CD14-positive monocyte (primary cell): ENCODE data around the gene HERPUD1. TPM values are rescaled to one million over a fixed set of nuclear protein-coding genes. Genes with fewer than 3 reads are reported as not detected.

Source experiments
- DNase-seq, 3 donors: peaks; one replicate each; pipeline ENCODE4 v3.0.0-alpha.2; 2011 to 2022
- H2AFZ ChIP-seq: 2 replicates; pipeline ENCODE4 v1.6.0; 2012; ENCODE audit warnings: mild to moderate bottlenecking, low read depth, low read length, inconsistent platforms; ENCODE audit not compliant: insufficient read depth, poor library complexity, severe bottlenecking
- H3K27ac ChIP-seq, 2 donors: 1 replicate in 1 of 2; 2 replicates in 1 of 2; pipeline ENCODE4 v1.5.1; 2012 to 2013; ENCODE audit warnings: low read length in 2 of 2, control low read depth in 1 of 2, inconsistent platforms in 1 of 2, low read depth in 1 of 2, mild to moderate bottlenecking in 1 of 2
- H3K27me3 ChIP-seq, 2 donors: one replicate each; pipeline versions ENCODE4 v1.6.0 to v1.6.1; 2011 to 2013; ENCODE audit warnings: low read length in 2 of 2; ENCODE audit not compliant: control insufficient read depth in 2 of 2, insufficient read depth in 2 of 2
- H3K36me3 ChIP-seq, 2 donors: replicated peaks in 1 of 2; 1 replicate in 1 of 2; 2 replicates in 1 of 2; pipeline versions ENCODE4 v1.5.1 to v1.6.1; 2012 to 2013; ENCODE audit warnings: low read length in 2 of 2, control low read depth in 1 of 2, inconsistent platforms in 1 of 2, mild to moderate bottlenecking in 1 of 2; ENCODE audit not compliant: insufficient read depth in 2 of 2, control insufficient read depth in 1 of 2
- H3K4me1 ChIP-seq, 2 donors: 1 replicate in 1 of 2; 2 replicates in 1 of 2; pipeline versions ENCODE4 v1.5.1 to v1.6.1; 2012 to 2013; ENCODE audit warnings: low read length in 2 of 2, control low read depth in 1 of 2, inconsistent platforms in 1 of 2, mild to moderate bottlenecking in 1 of 2, moderate library complexity in 1 of 2; ENCODE audit not compliant: insufficient read depth in 2 of 2, control insufficient read depth in 1 of 2
- H3K4me2 ChIP-seq: replicated peaks from 2 replicates; pipeline ENCODE3; 2012; ENCODE audit warnings: low read length, moderate library complexity, mild to moderate bottlenecking; ENCODE audit not compliant: poor library complexity, severe bottlenecking; ENCODE audit errors: extremely low read depth
- H3K4me3 ChIP-seq, 3 experiments: fragments of 200-600 bp in 1 of 3; sonication (generic) in 1 of 3; replicated peaks in 1 of 3; 1 replicate in 2 of 3; 2 replicates in 1 of 3; pipeline ENCODE4 v1.5.1; 2011 to 2013; ENCODE audit warnings: low read length in 3 of 3, mild to moderate bottlenecking in 3 of 3, control low read depth in 2 of 3, low read depth in 2 of 3, inconsistent platforms in 1 of 3, moderate library complexity in 1 of 3
- H3K79me2 ChIP-seq: 2 replicates; pipeline ENCODE4 v1.6.0; 2012; ENCODE audit warnings: mild to moderate bottlenecking, control low read depth, inconsistent platforms, low read length, moderate library complexity; ENCODE audit not compliant: insufficient read depth
- H3K9ac ChIP-seq: 2 replicates; pipeline ENCODE4 v1.6.0; 2017; ENCODE audit warnings: low read length, mild to moderate bottlenecking; ENCODE audit not compliant: insufficient read depth, poor library complexity, severe bottlenecking
- H3K9me3 ChIP-seq, 2 donors: replicated peaks in 1 of 2; 1 replicate in 1 of 2; 2 replicates in 1 of 2; pipeline versions ENCODE4 v1.5.1 to v1.6.1; 2012 to 2013; ENCODE audit warnings: low read length in 2 of 2, control low read depth in 1 of 2; ENCODE audit not compliant: control insufficient read depth in 1 of 2, insufficient read depth in 1 of 2
- H4K20me1 ChIP-seq: 2 replicates; pipeline ENCODE4 v1.6.0; 2012; ENCODE audit warnings: mild to moderate bottlenecking, low read length, control low read depth, moderate library complexity; ENCODE audit not compliant: insufficient read depth
- H3K27ac Mint-ChIP-seq, 7 donors: one replicate each; pipeline ENCODE4 v1.8.0; 2020; ENCODE audit warnings: mild to moderate bottlenecking in 7 of 7, mixed read lengths in 7 of 7, moderate library complexity in 6 of 7, inconsistent platforms in 2 of 7
- H3K27me3 Mint-ChIP-seq, 3 donors: one replicate each; pipeline ENCODE4 v1.8.0; 2021 to 2022; ENCODE audit warnings: low read depth in 3 of 3, mild to moderate bottlenecking in 3 of 3, mixed read lengths in 3 of 3, moderate library complexity in 3 of 3, inconsistent platforms in 1 of 3
- H3K36me3 Mint-ChIP-seq, 2 donors: one replicate each; pipeline ENCODE4 v1.8.0; 2020; ENCODE audit warnings: mixed read lengths in 2 of 2, inconsistent platforms in 1 of 2, mild to moderate bottlenecking in 1 of 2
- H3K4me1 Mint-ChIP-seq: one replicate; pipeline ENCODE4 v1.8.0; 2020; ENCODE audit warnings: mild to moderate bottlenecking, mixed read lengths
- H3K4me3 Mint-ChIP-seq, 2 donors: one replicate each; pipeline ENCODE4 v1.8.0; 2020; ENCODE audit warnings: mild to moderate bottlenecking in 2 of 2, mixed read lengths in 2 of 2, moderate library complexity in 1 of 2
- H3K9me3 Mint-ChIP-seq, 7 donors: one replicate each; pipeline ENCODE4 v1.8.0; 2020 to 2022; ENCODE audit warnings: mixed read lengths in 7 of 7, mild to moderate bottlenecking in 6 of 7, moderate library complexity in 6 of 7, inconsistent platforms in 2 of 7
- WGBS: methylation state at CpG from one replicate; pipeline ENCODE4 v1.1.5; 2013; ENCODE audit warnings: missing lambda C conversion rate; ENCODE audit not compliant: insufficient coverage; 5-methylcytosine and 5-hydroxymethylcytosine counted together
- intact Hi-C, 2 donors: fragments of 100-400 bp; cut with micrococcal nuclease; formaldehyde crosslinking; loops; one replicate each; pipeline versions ENCODE4 v1.15.0 to v1.15.1; 2023
- polyA plus RNA-seq, 3 donors: library from polyadenylated mRNA; depleted of rRNA in 1 of 3; unstranded in 2 of 3; stranded (reverse) in 1 of 3; fragments of 300-500 nt in 2 of 3; fragments of >200 nt in 1 of 3; fragmentation: Illumina TruSeq in 2 of 3; gene quantifications; 1 replicate in 2 of 3; 2 replicates in 1 of 3; pipeline ENCODE4 v1.2.3, GENCODE V29; 2012 to 2021
- TF ChIP-seq, protein P1 (sequence below): fragments of 200-600 bp; IDR thresholded peaks from one replicate; pipeline ENCODE4 v1.8.0; 2022; ENCODE audit warnings: antibody characterized with exemption, mild to moderate bottlenecking

The HERPUD1 gene
- polyA plus RNA-seq, 3 donors, result 179 to 454 (median 186) TPM

DNA sequence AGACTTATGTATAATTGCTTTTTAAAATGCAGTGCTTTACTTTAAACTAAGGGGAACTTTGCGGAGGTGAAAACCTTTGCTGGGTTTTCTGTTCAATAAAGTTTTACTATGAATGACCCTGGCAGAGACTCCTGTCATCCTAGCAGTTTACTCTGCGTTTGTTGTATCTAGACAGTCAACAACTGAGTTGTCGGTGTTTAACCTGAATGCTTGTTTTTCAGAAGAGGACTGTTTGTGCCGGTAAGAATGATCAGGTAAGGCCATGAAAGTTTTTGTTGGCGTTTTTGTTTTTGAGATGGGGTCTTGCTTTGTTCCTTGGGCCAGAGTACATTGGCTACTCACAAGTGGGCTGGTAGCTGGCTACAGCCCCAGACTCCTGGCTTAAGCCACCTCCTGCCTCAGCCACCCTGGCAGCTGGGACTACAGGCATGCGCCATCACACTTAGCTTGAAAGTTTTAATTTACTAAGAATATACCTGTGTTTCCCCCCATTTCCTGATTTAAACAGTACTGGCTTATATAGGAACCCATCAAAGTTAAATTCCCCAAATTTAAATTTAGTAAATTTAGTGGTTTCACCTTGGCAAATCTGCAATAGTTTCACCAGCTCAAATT is 11.9 kb downstream of the HERPUD1 start:
- TF ChIP-seq, protein P1, sequence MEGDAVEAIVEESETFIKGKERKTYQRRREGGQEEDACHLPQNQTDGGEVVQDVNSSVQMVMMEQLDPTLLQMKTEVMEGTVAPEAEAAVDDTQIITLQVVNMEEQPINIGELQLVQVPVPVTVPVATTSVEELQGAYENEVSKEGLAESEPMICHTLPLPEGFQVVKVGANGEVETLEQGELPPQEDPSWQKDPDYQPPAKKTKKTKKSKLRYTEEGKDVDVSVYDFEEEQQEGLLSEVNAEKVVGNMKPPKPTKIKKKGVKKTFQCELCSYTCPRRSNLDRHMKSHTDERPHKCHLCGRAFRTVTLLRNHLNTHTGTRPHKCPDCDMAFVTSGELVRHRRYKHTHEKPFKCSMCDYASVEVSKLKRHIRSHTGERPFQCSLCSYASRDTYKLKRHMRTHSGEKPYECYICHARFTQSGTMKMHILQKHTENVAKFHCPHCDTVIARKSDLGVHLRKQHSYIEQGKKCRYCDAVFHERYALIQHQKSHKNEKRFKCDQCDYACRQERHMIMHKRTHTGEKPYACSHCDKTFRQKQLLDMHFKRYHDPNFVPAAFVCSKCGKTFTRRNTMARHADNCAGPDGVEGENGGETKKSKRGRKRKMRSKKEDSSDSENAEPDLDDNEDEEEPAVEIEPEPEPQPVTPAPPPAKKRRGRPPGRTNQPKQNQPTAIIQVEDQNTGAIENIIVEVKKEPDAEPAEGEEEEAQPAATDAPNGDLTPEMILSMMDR, result no peak
- WGBS, result 82% methylated on average over 5 of the region's 6 CpGs
- peak overlapping the region in 2 of 7 donors; percentile 7 to 50 for H3K27ac Mint-ChIP-seq

DNA sequence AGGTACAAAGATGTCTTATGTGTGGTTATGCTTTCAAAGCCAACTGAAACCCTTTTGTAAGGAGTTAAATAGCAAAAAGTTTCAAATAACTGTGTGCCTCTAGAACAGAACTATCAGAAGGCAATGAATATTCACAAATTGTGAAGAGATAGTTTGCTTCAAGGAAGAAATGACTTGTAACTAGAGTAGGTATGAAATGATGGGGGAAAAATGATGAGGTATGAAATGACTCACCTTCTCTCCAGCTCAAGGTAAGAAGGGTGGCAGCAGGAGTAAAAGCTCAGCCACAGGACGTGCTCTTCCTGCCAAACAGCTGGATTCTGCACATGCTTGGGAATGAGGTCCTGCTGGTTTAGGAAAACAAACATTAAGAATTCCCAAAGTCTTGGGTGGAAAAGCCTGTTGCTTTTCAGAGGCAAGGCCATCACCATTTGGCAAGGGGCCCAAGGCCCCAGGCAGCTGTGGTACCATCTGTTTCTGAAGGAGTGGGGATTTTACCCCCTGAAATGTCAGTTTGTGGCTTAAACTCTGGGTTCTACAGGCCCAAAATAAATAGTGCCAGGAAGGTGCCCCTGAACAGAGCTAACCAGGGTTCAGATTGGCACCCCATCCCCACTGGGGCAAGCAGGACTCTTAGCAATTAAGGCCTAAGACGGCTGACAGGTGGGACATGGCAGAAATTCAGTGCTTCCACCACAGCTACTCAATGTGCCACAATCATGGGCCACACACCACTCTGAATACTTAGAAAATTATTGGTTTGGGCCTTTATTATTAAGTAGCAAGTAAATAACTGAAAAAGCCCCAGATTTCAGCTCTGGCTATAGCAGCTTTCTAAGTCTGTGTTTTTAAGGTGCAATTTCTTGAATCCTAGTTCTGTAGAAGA is 13.3 kb downstream of the HERPUD1 start:
- H3K4me3 ChIP-seq, result no peak overlapping the region
- H3K9ac ChIP-seq, result no peak overlapping the region
- peak overlapping the region in 1 of 2 donors; percentile 3 for H3K27ac ChIP-seq
- peaks cover 59 to 76% of the 10 kb centered on the region in 2 donors for H3K36me3 ChIP-seq
- 80% methylated on average over 1 of the region's 2 CpGs for WGBS
- H3K4me1 ChIP-seq, result peaks cover 3 to 4% of the 10 kb centered on the region in 2 donors
- peak overlapping the region in 1 of 7 donors; percentile 57 for H3K27ac Mint-ChIP-seq
- TF ChIP-seq, protein P1, result no peak
- no peaks in the 10 kb centered on the region for H3K9me3 ChIP-seq
- no peak overlapping the region for H3K4me3 Mint-ChIP-seq
- intact Hi-C loops, result no loop called here
- H3K79me2 ChIP-seq, result peaks cover 13% of the 10 kb centered on the region
- H3K27me3 ChIP-seq, result no peaks in the 10 kb centered on the region
- H3K4me1 Mint-ChIP-seq, result peaks cover 8% of the 10 kb centered on the region
- no peaks in the 10 kb centered on the region for H3K9me3 Mint-ChIP-seq
- H2AFZ ChIP-seq, result no peak overlapping the region
- H4K20me1 ChIP-seq, result peaks cover 84% of the 10 kb centered on the region
- DNase-seq, result no peak
- H3K27me3 Mint-ChIP-seq, result peaks cover 0 to 6% (median 0%) of the 10 kb centered on the region in 3 donors
- H3K4me2 ChIP-seq, result no peak overlapping the region
- peaks cover 59 to 76% of the 10 kb centered on the region in 2 donors for H3K36me3 Mint-ChIP-seq

More for the DNA sequence above, 11.9 kb downstream of the HERPUD1 start:
- H3K4me3 ChIP-seq, result no peak overlapping the region
- no peak overlapping the region for H3K27ac ChIP-seq
- peaks cover 93% of the 10 kb centered on the region for H4K20me1 ChIP-seq
- H3K4me1 ChIP-seq, result no peaks in the 10 kb centered on the region
- DNase-seq, result no peak
- Mint-ChIP-seq H3K4me1 (peaks cover 2% of the 10 kb centered on the region), H3K36me3 (peaks cover 69 to 85% of the 10 kb centered on the region in 2 donors), H3K27me3 (peaks cover 0 to 6% (median 0%) of the 10 kb centered on the region in 3 donors), H3K4me3 (no peak overlapping the region), H3K9me3 (no peaks in the 10 kb centered on the region)
- peaks cover 72 to 89% of the 10 kb centered on the region in 2 donors for H3K36me3 ChIP-seq
- no peaks in the 10 kb centered on the region for H3K27me3 ChIP-seq
- no peak overlapping the region for H3K9ac ChIP-seq
- intact Hi-C loops, result no loop called here
- H3K4me2 ChIP-seq, result no peak overlapping the region
- peaks cover 27% of the 10 kb centered on the region for H3K79me2 ChIP-seq
- no peaks in the 10 kb centered on the region for H3K9me3 ChIP-seq
- H2AFZ ChIP-seq, result no peak overlapping the region
